ENCODE data around the gene MASP2.

GRCh38 chr1:11051781-11052511 lies 4.9 kb upstream of the MASP2 start:
- TF ChIP-seq, protein P1, sequence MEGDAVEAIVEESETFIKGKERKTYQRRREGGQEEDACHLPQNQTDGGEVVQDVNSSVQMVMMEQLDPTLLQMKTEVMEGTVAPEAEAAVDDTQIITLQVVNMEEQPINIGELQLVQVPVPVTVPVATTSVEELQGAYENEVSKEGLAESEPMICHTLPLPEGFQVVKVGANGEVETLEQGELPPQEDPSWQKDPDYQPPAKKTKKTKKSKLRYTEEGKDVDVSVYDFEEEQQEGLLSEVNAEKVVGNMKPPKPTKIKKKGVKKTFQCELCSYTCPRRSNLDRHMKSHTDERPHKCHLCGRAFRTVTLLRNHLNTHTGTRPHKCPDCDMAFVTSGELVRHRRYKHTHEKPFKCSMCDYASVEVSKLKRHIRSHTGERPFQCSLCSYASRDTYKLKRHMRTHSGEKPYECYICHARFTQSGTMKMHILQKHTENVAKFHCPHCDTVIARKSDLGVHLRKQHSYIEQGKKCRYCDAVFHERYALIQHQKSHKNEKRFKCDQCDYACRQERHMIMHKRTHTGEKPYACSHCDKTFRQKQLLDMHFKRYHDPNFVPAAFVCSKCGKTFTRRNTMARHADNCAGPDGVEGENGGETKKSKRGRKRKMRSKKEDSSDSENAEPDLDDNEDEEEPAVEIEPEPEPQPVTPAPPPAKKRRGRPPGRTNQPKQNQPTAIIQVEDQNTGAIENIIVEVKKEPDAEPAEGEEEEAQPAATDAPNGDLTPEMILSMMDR (IDR thresholded peaks at IDR 0.05), result no peak
- no peak for TF ChIP-seq ZFX (IDR thresholded peaks at IDR 0.05; ENCODE audit: borderline replicate concordance)
